HCT116 (cell line): ENCODE measurements around the gene TDRD15.

Experiments used
- CEBPB ChIP-seq: IDR thresholded peaks from 2 replicates; pipeline ENCODE4 v1.6.1; 2012; ENCODE audit warnings: low read depth
- CTCF ChIP-seq, 3 experiments: fragments of 200-600 bp in 1 of 3; sonication (generic) in 1 of 3; IDR thresholded peaks in 2 of 3; conservative IDR thresholded peaks in 1 of 3; 2 replicates each; pipeline ENCODE4 v1.5.1; 2012 to 2017; ENCODE audit warnings: low read depth in 2 of 3, low read length in 2 of 3, antibody characterized with exemption in 1 of 3, borderline replicate concordance in 1 of 3, control low read depth in 1 of 3, mild to moderate bottlenecking in 1 of 3, mixed read lengths in 1 of 3, mixed run types in 1 of 3, moderate library complexity in 1 of 3; ENCODE audit not compliant: insufficient read depth in 1 of 3
- EGR1 ChIP-seq: IDR thresholded peaks from 2 replicates; pipeline ENCODE4 v1.6.1; 2012; ENCODE audit warnings: low read depth
- ELF1 ChIP-seq: IDR thresholded peaks from 2 replicates; pipeline ENCODE4 v1.6.1; 2012; ENCODE audit warnings: low read depth, borderline replicate concordance
- EZH2 ChIP-seq: fragments of 200-600 bp; sonication (generic); IDR thresholded peaks from 2 replicates; pipeline ENCODE4 v1.6.1; 2017; ENCODE audit warnings: antibody characterized with exemption, mixed run types
- EZH2phosphoT487 ChIP-seq: fragments of 200-600 bp; IDR thresholded peaks from 2 replicates; pipeline ENCODE4 v1.6.1; 2018; ENCODE audit warnings: antibody characterized with exemption, borderline replicate concordance
- FOSL1 ChIP-seq: IDR thresholded peaks from 2 replicates; pipeline ENCODE4 v1.6.1; 2012; ENCODE audit warnings: low read depth
- JUND ChIP-seq: IDR thresholded peaks from 2 replicates; pipeline ENCODE4 v1.6.1; 2012
- POLR2A ChIP-seq: IDR thresholded peaks from 2 replicates; pipeline ENCODE4 v1.7.0; 2011; ENCODE audit warnings: borderline replicate concordance; ENCODE audit not compliant: insufficient read depth, insufficient read length; ENCODE audit errors: extremely low read depth
- POLR2AphosphoS5 ChIP-seq: IDR thresholded peaks from 2 replicates; pipeline ENCODE4 v1.6.1; 2011; ENCODE audit warnings: mild to moderate bottlenecking, low read depth, low read length, moderate library complexity
- RAD21 ChIP-seq: IDR thresholded peaks from 2 replicates; pipeline ENCODE4 v1.6.1; 2012; ENCODE audit warnings: low read depth, mild to moderate bottlenecking
- SRF ChIP-seq: IDR thresholded peaks from 2 replicates; pipeline ENCODE4 v1.6.1; 2012; ENCODE audit warnings: low read depth
- ZBTB33 ChIP-seq: IDR thresholded peaks from 2 replicates; pipeline ENCODE4 v1.6.1; 2011; ENCODE audit warnings: mild to moderate bottlenecking, low read length, moderate library complexity; ENCODE audit not compliant: insufficient replicate concordance; ENCODE audit errors: extremely low read depth
- ZNF274 ChIP-seq: fragments of 200-500 bp; sonication (Bioruptor generic); IDR thresholded peaks from 2 replicates; pipeline ENCODE4 v1.6.1; 2014; ENCODE audit warnings: mild to moderate bottlenecking, low read depth, low read length, inconsistent platforms

GRCh38 chr2:21104030-21104660, 19.6 kb upstream of the TDRD15 start:
- TF ChIP-seq POLR2AphosphoS5 (no peak), POLR2A (no peak), CTCF (IDR thresholded peaks at IDR 0.05 in 2 of 3, conservative IDR thresholded peaks at IDR 0.05 in 1 of 3; ENCODE audit: borderline replicate concordance in 1 of 3, insufficient read depth in 1 of 3, low read depth in 2 of 3, low read length in 2 of 3) (no peak), FOSL1 (no peak), EZH2 (no peak), ELF1 (no peak), JUND (no peak), EGR1 (no peak), EZH2phosphoT487 (no peak), RAD21 (no peak), ZBTB33 (no peak), ZNF274 (no peak), SRF (no peak), CEBPB (no peak)
